Uterus (tissue), 4 donors: ENCODE measurements around the gene GRM8. TPM values are rescaled to one million over a fixed set of nuclear protein-coding genes. Genes with fewer than 3 reads are reported as not detected.

Experiments used
- DNase-seq, 2 donors: peaks; one replicate each; pipeline ENCODE4 v3.0.0-alpha.2; 2019 to 2020
- H3K27ac ChIP-seq, 2 donors: fragments of 200-600 bp; sonication (generic); 1 replicate in 1 of 2; 2 replicates in 1 of 2; pipeline ENCODE4 v1.5.1; 2016 to 2018
- H3K27me3 ChIP-seq, 2 donors: fragments of 200-600 bp; sonication (generic); one replicate each; pipeline ENCODE4 v1.5.1; 2018 to 2019; ENCODE audit warnings: control low read depth in 1 of 2
- H3K36me3 ChIP-seq, 2 donors: fragments of 200-600 bp; sonication (generic); one replicate each; pipeline ENCODE4 v1.5.1; 2019; ENCODE audit warnings: control low read depth in 1 of 2
- H3K4me1 ChIP-seq, 2 donors: fragments of 200-600 bp; sonication (generic); one replicate each; pipeline ENCODE4 v1.5.1; 2018 to 2019; ENCODE audit warnings: control low read depth in 1 of 2
- H3K4me3 ChIP-seq, 2 donors: fragments of 200-600 bp; sonication (generic); 1 replicate in 1 of 2; 2 replicates in 1 of 2; pipeline ENCODE4 v1.5.1; 2018 to 2019; ENCODE audit warnings: mild to moderate bottlenecking in 1 of 2
- H3K9me3 ChIP-seq, 2 donors: fragments of 200-600 bp; sonication (generic); one replicate each; pipeline ENCODE4 v1.5.1; 2019; ENCODE audit warnings: control low read depth in 1 of 2
- CTCF ChIP-seq, 4 experiments: fragments of 200-600 bp in 2 of 4; fragments of 450-650 bp in 2 of 4; sonication (generic) in 2 of 4; IDR thresholded peaks; one replicate each; pipeline ENCODE4 v1.5.1; 2016 to 2019; ENCODE audit warnings: antibody characterized with exemption in 4 of 4, mild to moderate bottlenecking in 2 of 4, moderate library complexity in 1 of 4
- POLR2A ChIP-seq, 2 donors: fragments of 450-650 bp; IDR thresholded peaks; one replicate each; pipeline ENCODE4 v1.6.1; 2016; ENCODE audit warnings: antibody characterized with exemption in 2 of 2, mild to moderate bottlenecking in 1 of 2, moderate library complexity in 1 of 2
- intact Hi-C: fragments of 100-400 bp; cut with DNase I; formaldehyde crosslinking; loops from one replicate; pipeline ENCODE4 v1.15.1; 2023; ENCODE audit warnings: low total_unique reads
- total RNA-seq, 4 donors: library from RNA; depleted of rRNA in 3 of 4; stranded (reverse); fragments of >200 nt in 3 of 4; gene quantifications; one replicate each; pipeline versions ENCODE4 v1.1.0 to v1.2.4, GENCODE V29; 2014 to 2023
- donor health status: DM: yes; HTN: yes; CAD: no.

The GRM8 gene
- total RNA-seq, 4 donors from 2014 or later, result 3.9 TPM; not detected in 3

DNA sequence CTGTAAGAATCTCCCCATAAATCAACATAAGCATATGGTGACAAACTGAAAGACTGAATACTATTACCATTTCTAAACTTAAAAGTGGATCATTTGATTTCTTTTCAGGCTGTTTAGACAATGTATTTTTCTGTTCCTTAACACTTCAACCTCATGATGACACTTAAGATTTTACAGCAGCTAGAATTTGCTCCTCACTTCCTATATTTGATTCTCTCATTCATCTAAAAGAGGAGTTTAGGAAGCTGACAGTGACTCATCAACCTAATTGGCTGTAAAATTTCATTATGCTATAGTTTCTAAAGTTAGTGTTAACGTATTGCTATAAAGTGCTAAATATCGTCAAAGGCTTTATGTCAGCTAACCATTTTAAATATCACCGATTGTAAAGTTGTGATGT is 478.7 kb downstream of the GRM8 start:
- intact Hi-C loops, result no loop called here
- Histone ChIP-seq H3K36me3 (no peaks in the 10 kb centered on the region), H3K4me3 (no peak overlapping the region), H3K27ac (no peak overlapping the region), H3K27me3 (no peaks in the 10 kb centered on the region), H3K4me1 (no peaks in the 10 kb centered on the region), H3K9me3 (no peaks in the 10 kb centered on the region)
- no peak for TF ChIP-seq POLR2A (IDR thresholded peaks at IDR 0.05)
- no peak for DNase-seq

GRCh38 chr7:126768836-126769235 is 483.9 kb downstream of the GRM8 start:
- no peak overlapping the region for H3K4me3 ChIP-seq
- intact Hi-C loops, result no loop called here
- H3K4me1 ChIP-seq, result no peaks in the 10 kb centered on the region
- no peak overlapping the region for H3K27ac ChIP-seq
- no peak for TF ChIP-seq CTCF (IDR thresholded peaks at IDR 0.05)
- no peak for TF ChIP-seq POLR2A (IDR thresholded peaks at IDR 0.05)
- H3K27me3 ChIP-seq, result no peaks in the 10 kb centered on the region
- H3K36me3 ChIP-seq, result no peaks in the 10 kb centered on the region
- no peaks in the 10 kb centered on the region for H3K9me3 ChIP-seq
- DNase-seq, result no peak

- Histone ChIP-seq H3K27ac (no peak overlapping the region), H3K36me3 (no peaks in the 10 kb centered on the region), H3K4me3 (no peak overlapping the region), H3K9me3 (no peaks in the 10 kb centered on the region), H3K4me1 (no peaks in the 10 kb centered on the region), H3K27me3 (no peaks in the 10 kb centered on the region)
- TF ChIP-seq POLR2A (IDR thresholded peaks at IDR 0.05) (no peak), CTCF (IDR thresholded peaks at IDR 0.05) (no peak)
- DNase-seq, result no peak
- intact Hi-C loops, result no loop called here
These were observed 491.7 kb downstream of the GRM8 start for GRCh38 chr7:126760914-126761577.

DNA sequence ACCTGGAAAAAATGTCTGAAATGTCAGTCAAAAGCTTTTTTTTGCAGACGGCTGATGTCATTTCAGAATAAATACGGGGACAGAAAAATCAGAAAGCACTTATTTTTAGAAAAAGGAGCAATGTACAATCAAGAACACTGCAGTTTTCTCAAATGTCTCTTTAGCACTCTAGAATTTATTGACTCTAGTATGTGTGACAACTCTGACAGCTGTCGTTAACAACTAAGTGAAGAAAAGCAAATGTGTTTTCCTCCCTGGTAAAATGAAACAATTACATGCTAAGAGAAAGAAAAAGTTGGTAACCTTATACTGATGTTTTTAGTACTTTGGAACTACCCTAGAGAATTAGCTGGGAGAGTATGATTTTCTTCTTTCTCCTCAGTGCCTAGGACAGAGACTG is 497.4 kb downstream of the GRM8 start:
- DNase-seq, result no peak
- intact Hi-C loops, result no loop called here

GRCh38 chr7:126750207-126750911 is 502.4 kb downstream of the GRM8 start:
- DNase-seq, result no peak
- H3K4me1 ChIP-seq, result no peaks in the 10 kb centered on the region
- H3K36me3 ChIP-seq, result no peaks in the 10 kb centered on the region
- no peak overlapping the region for H3K27ac ChIP-seq
- no peaks in the 10 kb centered on the region for H3K9me3 ChIP-seq
- H3K27me3 ChIP-seq, result no peaks in the 10 kb centered on the region
- TF ChIP-seq POLR2A (IDR thresholded peaks at IDR 0.05) (no peak), CTCF (IDR thresholded peaks at IDR 0.05) (no peak)
- intact Hi-C loops, result no loop called here
- H3K4me3 ChIP-seq, result no peak overlapping the region

More for the DNA sequence above, 497.4 kb downstream of the GRM8 start:
- Histone ChIP-seq H3K4me1 (no peaks in the 10 kb centered on the region), H3K27ac (no peak overlapping the region), H3K36me3 (no peaks in the 10 kb centered on the region), H3K4me3 (no peak overlapping the region), H3K27me3 (no peaks in the 10 kb centered on the region), H3K9me3 (no peaks in the 10 kb centered on the region)
- TF ChIP-seq CTCF (IDR thresholded peaks at IDR 0.05) (no peak), POLR2A (IDR thresholded peaks at IDR 0.05) (no peak)
